22Rv1 (cell line): ENCODE data around the gene CLDN14.

ENCODE experiments used
- CTCF ChIP-seq: fragments of 450-650 bp; IDR thresholded peaks from 2 replicates; pipeline ENCODE4 v1.5.1; 2017; ENCODE audit warnings: mild to moderate bottlenecking
- ZFX ChIP-seq: fragments of 450-650 bp; IDR thresholded peaks from 2 replicates; pipeline ENCODE4 v1.6.1; 2017; ENCODE audit warnings: antibody characterized with exemption, borderline replicate concordance

- no peak for TF ChIP-seq CTCF
- no peak for TF ChIP-seq ZFX
Measured at GRCh38 chr21:36491209-36491910, 11.4 kb upstream of the CLDN14 start.
